Putamen (tissue), 1 donor: Measurements from ENCODE around the gene ME3.
A peak's percentile ranks its signal among the peaks of the same experiment; 100 is the strongest.
"Not testable (repeated sequence)": the region's sequence is repeated elsewhere in the genome, so short reads cannot be mapped to it uniquely, and the experiment has no call there.

Source experiments
- DNase-seq: peaks from one replicate; pipeline ENCODE4 v3.0.0-alpha.2; 2016; ENCODE audit warnings: low spot score

Gene ME3

GRCh38 chr11:86558841-86559240 is 113.6 kb downstream of the ME3 start:
- DNase-seq, result no peak

GRCh38 chr11:86558207-86558606 is 114.2 kb downstream of the ME3 start:
- DNase-seq, result no peak

- no peak for DNase-seq
Measured at GRCh38 chr11:86555866-86556265, 116.5 kb downstream of the ME3 start.

GRCh38 chr11:86555401-86555800 is 117.0 kb downstream of the ME3 start:
- DNase-seq, result no peak

GRCh38 chr11:86553265-86553664 is 119.2 kb downstream of the ME3 start:
- no peak for DNase-seq

GRCh38 chr11:86551288-86552092 is 120.9 kb downstream of the ME3 start:
- DNase-seq, result no peak

- DNase-seq, result no peak
Measured at GRCh38 chr11:86550757-86551156, 121.7 kb downstream of the ME3 start.

GRCh38 chr11:86548271-86548917 is 124.0 kb downstream of the ME3 start:
- DNase-seq, result peak; percentile 64

- DNase-seq, result no peak
Measured at GRCh38 chr11:86547727-86548126, 124.7 kb downstream of the ME3 start.

- DNase-seq, result not testable (repeated sequence)
Measured at GRCh38 chr11:86541299-86541698, 131.1 kb downstream of the ME3 start.

GRCh38 chr11:86538223-86538548 is 134.2 kb downstream of the ME3 start:
- no peak for DNase-seq

- no peak for DNase-seq
Measured at GRCh38 chr11:86537541-86538222, 134.7 kb downstream of the ME3 start.

- DNase-seq, result no peak
Measured at GRCh38 chr11:86535773-86536172, 136.6 kb downstream of the ME3 start.

- DNase-seq, result peak; percentile 41
Measured at GRCh38 chr11:86524620-86525352, 147.6 kb downstream of the ME3 start.

GRCh38 chr11:86523738-86524619 is 148.4 kb downstream of the ME3 start:
- peak; percentile 14 for DNase-seq

- not testable (repeated sequence) for DNase-seq
Measured at GRCh38 chr11:86522512-86522911, 149.9 kb downstream of the ME3 start.

- DNase-seq, result no peak
Measured at GRCh38 chr11:86519064-86519911, 153.1 kb downstream of the ME3 start.

GRCh38 chr11:86518211-86518610 is 154.2 kb downstream of the ME3 start:
- DNase-seq, result no peak

GRCh38 chr11:86517557-86517956 is 154.9 kb downstream of the ME3 start:
- no peak for DNase-seq

- DNase-seq, result peak; percentile 50
Measured at GRCh38 chr11:86515297-86516094, 156.9 kb downstream of the ME3 start.
